Osteocyte (in vitro differentiated cells): ENCODE results near the gene PDGFRB. TPM values are rescaled to one million over a fixed set of nuclear protein-coding genes. Genes with fewer than 3 reads are reported as not detected.

Experiments used
- DNase-seq: peaks from one replicate; pipeline ENCODE4 v3.0.0; 2021; ENCODE audit warnings: mixed read lengths; ENCODE audit not compliant: unreplicated experiment; ENCODE audit errors: extremely low spot score
- H3K27ac Mint-ChIP-seq: one replicate; pipeline ENCODE4 v1.8.0; 2021; ENCODE audit warnings: mild to moderate bottlenecking, mixed read lengths; ENCODE audit not compliant: unreplicated experiment
- H3K27me3 Mint-ChIP-seq: one replicate; pipeline ENCODE4 v1.8.0; 2021; ENCODE audit warnings: mixed read lengths; ENCODE audit not compliant: unreplicated experiment
- H3K36me3 Mint-ChIP-seq: one replicate; pipeline ENCODE4 v1.8.0; 2021; ENCODE audit warnings: mixed read lengths; ENCODE audit not compliant: unreplicated experiment
- H3K4me1 Mint-ChIP-seq: one replicate; pipeline ENCODE4 v1.8.0; 2021; ENCODE audit warnings: mixed read lengths; ENCODE audit not compliant: unreplicated experiment
- H3K4me3 Mint-ChIP-seq: one replicate; pipeline ENCODE4 v1.8.0; 2021; ENCODE audit warnings: mild to moderate bottlenecking, moderate library complexity, mixed read lengths; ENCODE audit not compliant: unreplicated experiment
- H3K9me3 Mint-ChIP-seq: one replicate; pipeline ENCODE4 v1.8.0; 2021; ENCODE audit warnings: mixed read lengths; ENCODE audit not compliant: unreplicated experiment
- CTCF ChIP-seq: fragments of 200-600 bp; sonication (generic); IDR thresholded peaks from 2 replicates; pipeline ENCODE4 v1.5.0; 2021; ENCODE audit warnings: antibody characterized with exemption, mild to moderate bottlenecking, moderate library complexity
- total RNA-seq: library from RNA; stranded (reverse); gene quantifications from 2 replicates; pipeline ENCODE4 v1.2.1, GENCODE V29; 2021

Gene PDGFRB
- total RNA-seq, 1 donor from 2014 or later, result 1,093 TPM

GRCh38 chr5:150104550-150104870 lies 51.1 kb downstream of the PDGFRB start:
- Mint-ChIP-seq H3K27ac (no peak overlapping the region), H3K4me3 (no peak overlapping the region), H3K27me3 (peaks cover under 1% of the 10 kb centered on the region), H3K9me3 (no peaks in the 10 kb centered on the region), H3K4me1 (peaks cover 37% of the 10 kb centered on the region), H3K36me3 (no peaks in the 10 kb centered on the region)
- DNase-seq, result no peak
- no peak for TF ChIP-seq CTCF

DNA sequence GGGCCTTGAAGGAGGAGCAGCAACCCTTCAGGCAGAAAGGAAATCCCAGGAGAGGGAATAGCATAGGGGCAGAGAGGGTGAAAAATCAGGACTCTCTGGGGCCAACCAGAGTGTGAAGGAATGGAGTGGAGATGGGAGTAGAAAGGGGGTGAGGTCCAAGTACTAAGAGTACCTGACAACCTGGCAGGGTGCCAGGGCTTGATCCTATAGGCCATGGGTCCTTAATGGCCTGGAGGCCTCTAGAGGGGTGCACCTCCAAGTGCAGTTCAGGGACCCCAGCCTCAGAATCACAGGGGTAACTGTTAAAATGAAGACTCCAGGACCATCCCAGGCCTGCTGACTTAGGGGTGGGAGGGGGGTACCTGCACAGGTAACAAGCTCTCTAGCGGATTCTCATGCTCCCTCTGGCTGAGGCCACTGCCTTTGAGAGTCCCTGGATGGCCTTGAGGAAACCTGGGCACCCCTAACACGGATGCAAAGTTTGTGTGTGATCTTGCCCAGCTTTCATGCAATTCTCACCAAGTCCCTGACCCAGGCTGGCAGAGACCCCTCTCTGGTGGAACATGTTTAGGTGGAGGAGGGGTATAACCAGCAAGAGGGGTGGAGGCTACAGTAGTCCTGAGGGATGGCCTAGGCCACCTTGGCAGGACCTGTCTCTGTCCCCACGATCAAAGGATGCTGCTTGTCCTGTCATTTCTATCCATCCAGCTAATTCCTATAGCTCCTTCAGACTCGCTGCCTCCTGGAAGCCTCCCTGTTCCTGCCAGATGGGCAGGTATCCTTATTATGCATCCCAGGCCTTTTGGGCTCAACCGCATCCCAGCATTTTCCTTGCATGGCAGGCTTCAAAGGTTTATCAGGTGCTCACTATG lies 51.7 kb downstream of the PDGFRB start:
- H3K27me3 Mint-ChIP-seq, result peaks cover 3% of the 10 kb centered on the region
- H3K27ac Mint-ChIP-seq, result peak overlapping the region; percentile 48
- peaks cover 31% of the 10 kb centered on the region for H3K4me1 Mint-ChIP-seq
- H3K4me3 Mint-ChIP-seq, result no peak overlapping the region
- no peak for TF ChIP-seq CTCF
- no peaks in the 10 kb centered on the region for H3K9me3 Mint-ChIP-seq
- H3K36me3 Mint-ChIP-seq, result no peaks in the 10 kb centered on the region
- DNase-seq, result no peak

DNA sequence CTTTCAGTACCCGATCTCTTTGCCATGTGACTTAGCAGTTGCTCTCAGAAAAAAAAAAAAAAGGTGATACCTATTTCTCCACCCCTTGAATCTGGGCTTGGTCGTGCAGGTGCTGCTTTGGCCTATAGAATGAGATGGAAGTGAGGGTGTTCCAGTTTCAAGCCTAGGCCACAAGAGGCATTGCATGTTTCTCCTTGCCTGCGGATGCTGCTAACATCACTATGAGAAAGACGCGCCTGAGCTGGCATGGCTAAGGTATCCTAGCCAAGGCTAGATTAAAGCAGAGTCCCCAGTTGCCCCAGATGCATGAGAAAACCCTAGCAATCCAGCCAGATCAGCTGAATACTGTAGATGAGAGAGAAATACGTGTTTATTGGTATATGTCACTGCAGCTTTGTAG lies 54.6 kb downstream of the PDGFRB start:
- Mint-ChIP-seq H3K36me3 (no peaks in the 10 kb centered on the region), H3K27me3 (peaks cover 21% of the 10 kb centered on the region), H3K9me3 (no peaks in the 10 kb centered on the region), H3K27ac (no peak overlapping the region), H3K4me1 (peaks cover 6% of the 10 kb centered on the region), H3K4me3 (no peak overlapping the region)
- no peak for TF ChIP-seq CTCF
- DNase-seq, result no peak

DNA sequence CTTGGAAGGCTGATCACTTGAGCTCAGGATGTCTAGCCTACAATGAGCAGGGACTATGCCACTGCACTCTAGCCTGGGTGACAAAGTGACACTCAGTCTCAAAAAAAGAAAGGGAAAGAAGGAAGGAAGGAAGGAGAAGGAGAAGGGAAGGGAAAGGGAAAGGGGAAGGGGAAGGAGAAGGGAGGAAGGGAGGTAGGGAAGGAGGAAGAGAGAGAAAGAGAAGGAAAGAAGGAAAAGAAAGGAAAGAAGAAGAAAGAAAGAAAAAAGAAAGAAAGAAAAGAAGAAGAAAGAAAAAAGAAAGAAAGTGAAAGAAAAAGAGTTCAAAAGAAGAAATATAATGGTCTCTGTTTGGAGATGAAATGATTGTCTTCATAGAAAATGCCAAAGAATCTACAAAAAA lies 58.5 kb downstream of the PDGFRB start:
- H3K4me3 Mint-ChIP-seq, result no peak overlapping the region
- H3K27me3 Mint-ChIP-seq, result peaks cover 34% of the 10 kb centered on the region
- no peak for DNase-seq
- no peaks in the 10 kb centered on the region for H3K4me1 Mint-ChIP-seq
- peaks cover 5% of the 10 kb centered on the region for H3K9me3 Mint-ChIP-seq
- no peak overlapping the region for H3K27ac Mint-ChIP-seq
- peaks cover 4% of the 10 kb centered on the region for H3K36me3 Mint-ChIP-seq
- TF ChIP-seq CTCF, result no peak

GRCh38 chr5:150092159-150092787 lies 63.4 kb downstream of the PDGFRB start:
- no peak for DNase-seq
- no peak overlapping the region for H3K4me3 Mint-ChIP-seq
- peaks cover 4% of the 10 kb centered on the region for H3K36me3 Mint-ChIP-seq
- no peaks in the 10 kb centered on the region for H3K4me1 Mint-ChIP-seq
- H3K9me3 Mint-ChIP-seq, result peaks cover 5% of the 10 kb centered on the region
- no peak for TF ChIP-seq CTCF
- H3K27ac Mint-ChIP-seq, result no peak overlapping the region
- H3K27me3 Mint-ChIP-seq, result peaks cover 41% of the 10 kb centered on the region
